ENCODE measurements around the gene SLC7A7.

Gene SLC7A7

DNA sequence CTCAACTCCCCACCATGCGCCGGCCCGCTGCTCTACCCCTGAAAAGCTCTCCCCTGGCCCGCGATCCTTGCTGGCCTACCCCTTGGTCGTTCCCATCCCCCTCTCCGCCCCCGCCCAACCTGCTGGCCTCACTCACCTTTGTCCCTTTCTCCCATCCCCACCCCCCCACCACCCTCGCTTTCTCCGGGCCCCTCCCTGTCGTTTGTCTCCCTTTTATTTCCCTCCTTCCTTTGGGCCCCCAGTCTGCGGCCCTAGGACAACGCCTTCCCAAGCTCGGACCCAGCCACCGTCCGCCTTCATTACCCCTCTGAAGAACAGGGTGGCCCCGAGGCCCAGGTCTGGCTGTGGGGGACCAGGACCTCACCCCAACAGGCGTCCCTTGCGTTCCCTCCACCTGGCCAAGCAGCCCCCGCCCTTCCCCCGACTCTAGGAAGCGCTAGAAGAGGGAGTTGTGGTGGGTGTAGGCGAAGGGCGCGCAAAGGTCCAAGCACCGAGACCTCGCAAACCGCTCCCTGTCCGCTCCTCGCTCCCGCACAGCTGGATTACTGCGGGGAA, 6.9 kb upstream of the SLC7A7 start:
- Histone ChIP-seq H3K36me3 (no peaks in the 10 kb centered on the region), H3K27me3 (no peaks in the 10 kb centered on the region), H3K4me1 (peaks cover 0 to 49% (median 33%) of the 10 kb centered on the region in 4 donors), H3K4me3 (peak overlapping the region; percentile 46 to 58), H3K27ac (peak overlapping the region; percentile 69 to 73), H3K9me3 (no peaks in the 10 kb centered on the region)
- no peak for DNase-seq
- TF ChIP-seq, protein P1, sequence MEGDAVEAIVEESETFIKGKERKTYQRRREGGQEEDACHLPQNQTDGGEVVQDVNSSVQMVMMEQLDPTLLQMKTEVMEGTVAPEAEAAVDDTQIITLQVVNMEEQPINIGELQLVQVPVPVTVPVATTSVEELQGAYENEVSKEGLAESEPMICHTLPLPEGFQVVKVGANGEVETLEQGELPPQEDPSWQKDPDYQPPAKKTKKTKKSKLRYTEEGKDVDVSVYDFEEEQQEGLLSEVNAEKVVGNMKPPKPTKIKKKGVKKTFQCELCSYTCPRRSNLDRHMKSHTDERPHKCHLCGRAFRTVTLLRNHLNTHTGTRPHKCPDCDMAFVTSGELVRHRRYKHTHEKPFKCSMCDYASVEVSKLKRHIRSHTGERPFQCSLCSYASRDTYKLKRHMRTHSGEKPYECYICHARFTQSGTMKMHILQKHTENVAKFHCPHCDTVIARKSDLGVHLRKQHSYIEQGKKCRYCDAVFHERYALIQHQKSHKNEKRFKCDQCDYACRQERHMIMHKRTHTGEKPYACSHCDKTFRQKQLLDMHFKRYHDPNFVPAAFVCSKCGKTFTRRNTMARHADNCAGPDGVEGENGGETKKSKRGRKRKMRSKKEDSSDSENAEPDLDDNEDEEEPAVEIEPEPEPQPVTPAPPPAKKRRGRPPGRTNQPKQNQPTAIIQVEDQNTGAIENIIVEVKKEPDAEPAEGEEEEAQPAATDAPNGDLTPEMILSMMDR (IDR thresholded peaks at IDR 0.05) = no peak
- intact Hi-C loops (cut with DNase I; ENCODE audit: low total_unique reads) = loop anchor here (10.0 kb wide), 1 partner anchor 257 kb away; no protein-coding TSS in a partner anchor

DNA sequence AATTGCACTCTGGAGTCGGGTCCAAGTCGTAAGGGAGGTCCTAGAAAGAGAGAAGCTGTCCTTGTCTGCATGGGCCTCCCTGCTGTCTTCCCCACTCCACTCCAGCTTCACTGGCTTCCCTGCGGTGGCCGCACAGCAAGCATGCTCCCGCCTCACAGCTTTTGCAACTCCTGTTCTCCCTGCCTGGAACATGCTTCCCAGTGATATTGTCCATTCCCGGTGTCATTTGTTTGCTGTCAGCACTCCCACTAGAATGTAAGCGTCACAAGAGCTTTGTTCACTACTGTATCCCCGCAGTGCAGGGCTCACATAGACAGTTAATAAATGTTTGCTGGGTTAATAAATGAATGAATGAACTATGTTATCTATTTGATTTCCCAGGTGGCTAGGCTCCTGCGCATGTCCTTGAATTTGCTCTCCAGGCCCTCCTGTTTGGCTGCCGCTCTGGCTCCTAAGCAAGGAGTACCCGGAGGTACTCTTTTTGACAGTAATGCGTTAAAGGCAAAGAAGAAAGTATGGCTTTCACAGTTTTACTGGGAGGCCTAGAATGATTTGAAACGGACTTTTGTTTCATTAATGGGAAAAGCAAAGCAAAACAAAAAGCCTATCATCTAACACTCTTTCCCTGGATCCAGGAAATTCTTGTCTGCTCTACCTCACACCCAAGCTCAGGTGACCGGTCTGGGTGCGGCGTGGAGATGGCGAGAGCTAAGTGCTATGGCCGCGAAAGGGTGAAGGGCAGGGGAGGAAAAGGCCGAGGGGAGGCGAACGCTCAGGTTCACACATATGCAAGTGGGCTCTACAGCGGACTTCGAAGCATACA, 6.2 kb upstream of the SLC7A7 start:
- H3K27me3 ChIP-seq = no peaks in the 10 kb centered on the region
- no peaks in the 10 kb centered on the region for H3K9me3 ChIP-seq
- TF ChIP-seq, protein P1 (IDR thresholded peaks at IDR 0.05) = no peak
- no peaks in the 10 kb centered on the region for H3K36me3 ChIP-seq
- intact Hi-C loops (cut with DNase I; ENCODE audit: low total_unique reads) = loop anchor here (10.0 kb wide), 1 partner anchor 257 kb away; no protein-coding TSS in a partner anchor
- H3K27ac ChIP-seq = peak overlapping the region in 1 of 2 donors; percentile 78
- DNase-seq = no peak
- H3K4me3 ChIP-seq = no peak overlapping the region
- peaks cover 0 to 52% (median 33%) of the 10 kb centered on the region in 4 donors for H3K4me1 ChIP-seq

DNA sequence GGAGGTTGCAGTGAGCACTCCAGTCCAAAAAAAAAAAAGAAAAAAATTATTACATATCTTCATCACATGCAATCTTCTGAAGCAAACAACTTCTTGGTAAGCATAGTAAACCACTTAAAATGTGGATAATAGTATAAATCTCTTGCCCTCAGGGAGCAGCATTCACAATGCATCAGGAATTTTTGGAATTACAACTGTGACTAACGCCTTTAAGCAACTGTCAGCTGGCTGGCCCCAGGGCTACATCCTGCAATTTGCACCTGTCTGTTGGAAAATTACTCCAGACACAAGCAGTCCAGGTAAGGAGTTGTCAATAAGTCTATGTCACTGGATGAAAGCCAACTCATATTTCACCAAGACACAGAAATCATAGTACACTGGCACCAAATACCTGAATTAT, 5.5 kb upstream of the SLC7A7 start:
- Histone ChIP-seq H3K4me3 (no peak overlapping the region), H3K9me3 (no peaks in the 10 kb centered on the region), H3K4me1 (peaks cover 0 to 52% (median 33%) of the 10 kb centered on the region in 4 donors), H3K36me3 (no peaks in the 10 kb centered on the region), H3K27ac (peak overlapping the region in 1 of 2 donors; percentile 78), H3K27me3 (no peaks in the 10 kb centered on the region)
- TF ChIP-seq, protein P1 (IDR thresholded peaks at IDR 0.05) = no peak
- no peak for DNase-seq
- intact Hi-C loops (cut with DNase I; ENCODE audit: low total_unique reads) = loop anchor here (10.0 kb wide), 1 partner anchor 256 kb away; no protein-coding TSS in a partner anchor

DNA sequence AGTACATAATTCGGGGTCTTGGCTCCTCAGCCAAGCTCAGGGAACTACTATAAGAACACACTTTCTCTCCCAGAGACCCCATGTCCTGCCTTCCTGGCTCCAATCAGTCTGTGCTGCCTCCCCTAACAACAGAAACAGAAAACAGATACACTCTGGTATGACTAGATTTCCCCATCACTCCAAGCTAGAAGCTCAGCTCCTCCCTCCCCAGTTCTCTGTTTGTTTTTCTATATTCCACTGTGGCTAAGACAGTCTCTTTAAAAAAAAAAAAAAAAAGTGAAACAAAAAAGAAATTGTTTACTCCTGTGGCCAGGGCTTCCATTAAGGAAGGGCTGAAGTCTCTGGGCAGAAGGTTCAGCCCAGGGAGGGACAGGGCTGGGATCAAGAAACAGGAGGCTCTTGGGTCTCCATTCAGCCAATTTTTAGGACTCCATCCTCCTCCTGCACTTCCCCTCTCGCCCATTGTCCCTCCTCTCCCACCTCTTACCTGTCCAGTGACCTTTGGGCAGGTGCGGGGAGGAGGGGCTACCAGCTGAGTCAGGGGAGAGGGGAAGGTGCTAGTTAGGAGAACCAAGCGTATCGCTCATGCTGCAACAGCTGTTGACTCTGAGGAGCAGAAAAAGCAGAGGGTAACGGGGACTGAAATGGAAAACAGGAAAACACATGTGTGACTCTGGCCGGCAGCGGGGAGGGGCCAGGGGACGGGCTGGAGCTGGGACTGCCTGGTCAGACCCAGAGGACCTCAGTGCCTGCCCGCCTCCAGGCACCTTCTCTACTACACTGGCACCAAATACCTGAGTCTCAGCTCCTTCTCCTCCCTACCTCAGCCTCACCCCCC, 4.1 kb upstream of the SLC7A7 start:
- intact Hi-C loops (cut with DNase I; ENCODE audit: low total_unique reads) = loop anchor here (1.0 kb wide), 1 partner anchor 34 kb away; no protein-coding TSS in a partner anchor
- peak overlapping the region; percentile 64 to 78 for H3K27ac ChIP-seq
- TF ChIP-seq, protein P1 (IDR thresholded peaks at IDR 0.05) = no peak

DNA sequence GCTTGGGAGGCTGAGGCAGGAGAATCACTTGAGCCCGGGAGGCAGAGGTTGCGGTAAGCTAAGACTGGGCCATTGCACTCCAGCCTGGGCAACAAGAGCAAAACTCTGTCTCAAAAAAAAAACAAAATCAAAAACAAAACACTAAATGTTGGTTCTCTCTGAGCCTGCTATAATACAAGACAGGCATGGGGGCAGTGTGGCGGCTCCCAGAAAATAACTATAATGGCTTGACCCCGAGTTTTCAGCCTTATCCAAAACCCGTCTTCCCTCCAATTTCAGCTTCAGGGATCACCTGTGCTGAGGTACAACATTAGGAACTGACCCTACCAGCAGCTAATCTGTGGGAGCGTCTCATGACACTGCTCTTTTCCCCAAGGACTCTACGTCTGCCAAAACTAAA, 862 bp downstream of the SLC7A7 start:
- Histone ChIP-seq H3K27ac (no peak overlapping the region), H3K4me1 (peaks cover 0 to 26% (median 13%) of the 10 kb centered on the region in 4 donors), H3K4me3 (peak overlapping the region in 1 of 2 donors; percentile 3), H3K27me3 (no peaks in the 10 kb centered on the region), H3K9me3 (no peaks in the 10 kb centered on the region), H3K36me3 (no peaks in the 10 kb centered on the region)
- intact Hi-C loops (cut with DNase I; ENCODE audit: low total_unique reads) = no loop called here
- DNase-seq = no peak
- TF ChIP-seq, protein P1 (IDR thresholded peaks at IDR 0.05) = no peak

More for the DNA sequence above, 4.1 kb upstream of the SLC7A7 start:
- no peaks in the 10 kb centered on the region for H3K9me3 ChIP-seq
- peak overlapping the region; percentile 33 to 37 for H3K4me3 ChIP-seq
- DNase-seq = peak; percentile 74 to 85
- H3K36me3 ChIP-seq = no peaks in the 10 kb centered on the region
- no peaks in the 10 kb centered on the region for H3K27me3 ChIP-seq
- H3K4me1 ChIP-seq = peaks cover 0 to 52% (median 33%) of the 10 kb centered on the region in 4 donors
